Measurements from ENCODE around the gene CAND2. TPM values are rescaled to one million over a fixed set of nuclear protein-coding genes. Genes with fewer than 3 reads are reported as not detected.

Gene CAND2
- total RNA-seq, 1 experiment from 2014 or later = 0.37 TPM

DNA sequence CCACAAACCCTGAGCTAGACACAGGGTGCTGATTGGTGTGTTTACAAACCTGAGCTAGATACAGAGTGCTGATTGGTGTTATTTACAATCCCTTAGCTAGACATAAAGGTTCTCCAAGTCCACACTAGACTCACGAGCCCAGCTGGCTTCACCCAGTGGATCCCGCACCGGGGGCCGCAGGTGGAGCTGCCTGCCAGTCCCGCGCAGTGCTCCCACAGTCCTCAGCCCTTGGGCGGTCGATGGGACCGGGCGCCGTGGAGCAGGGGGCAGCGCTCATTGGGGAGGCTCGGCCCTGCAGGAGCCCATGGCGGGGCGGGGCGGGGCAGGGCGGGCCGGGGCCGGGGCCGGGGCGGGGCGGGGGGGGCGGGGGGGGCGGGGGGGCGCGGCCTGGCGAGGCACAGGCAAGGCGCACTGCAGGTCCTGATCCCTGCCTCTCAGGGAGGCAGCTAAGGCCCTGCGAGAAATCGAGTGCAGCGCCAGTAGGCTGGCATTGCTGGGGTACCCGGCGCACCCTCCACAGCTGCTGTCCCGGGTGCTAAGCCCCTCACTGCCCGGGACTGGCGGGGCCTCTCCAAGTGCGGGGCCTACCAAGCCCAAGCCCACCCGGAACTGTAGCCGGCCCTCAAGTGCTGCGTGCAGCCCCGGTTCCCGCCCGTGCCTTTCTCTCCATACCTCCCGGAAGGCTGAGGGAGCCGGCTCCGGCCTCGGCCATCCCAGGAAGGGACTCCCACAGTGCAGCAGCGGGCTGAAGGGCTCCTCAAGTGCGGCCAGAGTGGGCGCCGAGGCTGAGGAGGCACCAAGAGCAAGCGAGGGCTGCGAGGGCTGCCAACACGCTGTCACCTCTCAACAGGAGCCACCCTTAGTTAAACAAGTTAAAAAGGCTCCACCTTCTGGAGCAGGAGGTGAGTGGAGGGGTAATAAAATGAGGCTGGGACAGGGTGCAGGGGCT, 27.6 kb upstream of the CAND2 start:
- no peaks in the 10 kb centered on the region for H3K79me2 ChIP-seq (ENCODE audit: low read depth)
- no peak for DNase-seq
- H3K9me3 ChIP-seq (ENCODE audit: insufficient read depth, low read depth) = no peaks in the 10 kb centered on the region
- peaks cover 2% of the 10 kb centered on the region; the same call in 1 of the 2 replicates for H3K4me1 ChIP-seq (replicated peaks; ENCODE audit: insufficient read depth)
- H3K4me3 ChIP-seq = no peak overlapping the region
- H2AFZ ChIP-seq = no peak overlapping the region
- intact Hi-C loops (cut with micrococcal nuclease; ENCODE audit: unreplicated experiment) = no loop called here
- ChIA-PET CTCF (no interaction called here), POLR2A (ENCODE audit: unreplicated experiment) (no interaction called here)
- H4K20me1 ChIP-seq (ENCODE audit: insufficient read depth) = no peaks in the 10 kb centered on the region
- no peak overlapping the region for H3K27ac ChIP-seq
- no peak overlapping the region for H3K4me2 ChIP-seq
- no peaks in the 10 kb centered on the region for H3K36me3 ChIP-seq (ENCODE audit: low read depth)
- BruUV-seq (replicated peaks) = no TSS peak
- TF ChIP-seq, protein P1, sequence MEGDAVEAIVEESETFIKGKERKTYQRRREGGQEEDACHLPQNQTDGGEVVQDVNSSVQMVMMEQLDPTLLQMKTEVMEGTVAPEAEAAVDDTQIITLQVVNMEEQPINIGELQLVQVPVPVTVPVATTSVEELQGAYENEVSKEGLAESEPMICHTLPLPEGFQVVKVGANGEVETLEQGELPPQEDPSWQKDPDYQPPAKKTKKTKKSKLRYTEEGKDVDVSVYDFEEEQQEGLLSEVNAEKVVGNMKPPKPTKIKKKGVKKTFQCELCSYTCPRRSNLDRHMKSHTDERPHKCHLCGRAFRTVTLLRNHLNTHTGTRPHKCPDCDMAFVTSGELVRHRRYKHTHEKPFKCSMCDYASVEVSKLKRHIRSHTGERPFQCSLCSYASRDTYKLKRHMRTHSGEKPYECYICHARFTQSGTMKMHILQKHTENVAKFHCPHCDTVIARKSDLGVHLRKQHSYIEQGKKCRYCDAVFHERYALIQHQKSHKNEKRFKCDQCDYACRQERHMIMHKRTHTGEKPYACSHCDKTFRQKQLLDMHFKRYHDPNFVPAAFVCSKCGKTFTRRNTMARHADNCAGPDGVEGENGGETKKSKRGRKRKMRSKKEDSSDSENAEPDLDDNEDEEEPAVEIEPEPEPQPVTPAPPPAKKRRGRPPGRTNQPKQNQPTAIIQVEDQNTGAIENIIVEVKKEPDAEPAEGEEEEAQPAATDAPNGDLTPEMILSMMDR (conservative IDR thresholded peaks at IDR 0.05) = no peak
- no peak for TF ChIP-seq EZH2 (IDR thresholded peaks at IDR 0.05; ENCODE audit: low read depth)
- H3F3A ChIP-seq (ENCODE audit: insufficient read depth, low read depth) = peaks cover 2% of the 10 kb centered on the region; the same call in 1 of the 2 replicates
- H3K27me3 ChIP-seq (ENCODE audit: insufficient read depth, low read depth) = no peaks in the 10 kb centered on the region
- no peaks in the 10 kb centered on the region for H3K9me2 ChIP-seq (ENCODE audit: insufficient read depth)

GRCh38 chr3:12769761-12770160, 26.7 kb upstream of the CAND2 start:
- intact Hi-C loops (cut with micrococcal nuclease; ENCODE audit: unreplicated experiment) = no loop called here
- H2AFZ ChIP-seq = no peak overlapping the region
- no peaks in the 10 kb centered on the region for H3K9me2 ChIP-seq (ENCODE audit: insufficient read depth)
- ChIA-PET POLR2A (ENCODE audit: unreplicated experiment) (interaction anchor here (0.6 kb wide), 1 partner anchor 337 kb away, joined by 6 read pairs; no protein-coding TSS in a partner anchor), CTCF (no interaction called here)
- H3K36me3 ChIP-seq (ENCODE audit: low read depth) = no peaks in the 10 kb centered on the region
- no peak overlapping the region for H3K27ac ChIP-seq
- H3K4me1 ChIP-seq (replicated peaks; ENCODE audit: insufficient read depth) = no peaks in the 10 kb centered on the region
- H3K9me3 ChIP-seq (ENCODE audit: insufficient read depth, low read depth) = no peaks in the 10 kb centered on the region
- no peak overlapping the region for H3K4me3 ChIP-seq
- DNase-seq = no peak
- no TSS peak for BruUV-seq (replicated peaks)
- no peaks in the 10 kb centered on the region for H3F3A ChIP-seq (ENCODE audit: insufficient read depth, low read depth)
- no peaks in the 10 kb centered on the region for H3K27me3 ChIP-seq (ENCODE audit: insufficient read depth, low read depth)
- no peaks in the 10 kb centered on the region for H3K79me2 ChIP-seq (ENCODE audit: low read depth)
- H4K20me1 ChIP-seq (ENCODE audit: insufficient read depth) = no peaks in the 10 kb centered on the region
- H3K4me2 ChIP-seq = no peak overlapping the region
- TF ChIP-seq EZH2 (IDR thresholded peaks at IDR 0.05; ENCODE audit: low read depth) = no peak
- TF ChIP-seq, protein P1 (conservative IDR thresholded peaks at IDR 0.05) = no peak

DNA sequence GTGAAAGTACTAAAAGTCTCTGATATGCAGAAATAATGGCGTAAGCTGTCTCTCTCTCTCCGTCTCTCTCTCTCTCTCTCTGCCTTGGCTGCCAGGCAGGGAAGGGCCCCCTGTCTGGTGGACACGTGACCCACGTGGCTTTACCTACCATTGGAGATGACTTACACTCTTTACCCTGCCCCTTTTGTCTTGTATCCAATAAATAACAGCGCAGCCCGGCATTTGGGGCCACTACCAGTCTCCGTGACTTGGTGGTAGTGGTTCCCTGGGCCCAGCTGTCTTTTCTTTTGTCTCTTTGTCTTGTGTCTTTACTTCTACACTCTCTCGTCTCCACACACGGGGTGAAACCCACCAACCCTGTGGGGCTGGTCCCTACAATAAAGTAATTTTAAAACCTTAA, 25.2 kb upstream of the CAND2 start:
- CTCF ChIA-PET = no interaction called here
- Histone ChIP-seq H3K79me2 (ENCODE audit: low read depth) (no peaks in the 10 kb centered on the region), H3K4me1 (replicated peaks; ENCODE audit: insufficient read depth) (no peaks in the 10 kb centered on the region), H3K4me3 (no peak overlapping the region), H2AFZ (no peak overlapping the region), H3K9me2 (ENCODE audit: insufficient read depth) (no peaks in the 10 kb centered on the region), H3F3A (ENCODE audit: insufficient read depth, low read depth) (no peaks in the 10 kb centered on the region), H3K27me3 (ENCODE audit: insufficient read depth, low read depth) (no peaks in the 10 kb centered on the region), H3K36me3 (ENCODE audit: low read depth) (no peaks in the 10 kb centered on the region), H3K9me3 (ENCODE audit: insufficient read depth, low read depth) (no peaks in the 10 kb centered on the region), H3K4me2 (no peak overlapping the region), H3K27ac (no peak overlapping the region), H4K20me1 (ENCODE audit: insufficient read depth) (no peaks in the 10 kb centered on the region)
- no peak for DNase-seq
- intact Hi-C loops (cut with micrococcal nuclease; ENCODE audit: unreplicated experiment) = no loop called here
- TF ChIP-seq EZH2 (IDR thresholded peaks at IDR 0.05; ENCODE audit: low read depth) = no peak
- TF ChIP-seq, protein P1 (conservative IDR thresholded peaks at IDR 0.05) = no peak
- POLR2A ChIA-PET (ENCODE audit: unreplicated experiment) = no interaction called here
- BruUV-seq (replicated peaks) = no TSS peak

Data from PC-9 (cell line).